HG02943 (cell line): ENCODE data around the gene RGPD3.

ENCODE experiments used
- ATAC-seq: cut with Tn5 transposase; IDR thresholded peaks from one replicate; pipeline ENCODE4 v1.9.1; 2021; ENCODE audit warnings: mild to moderate bottlenecking, low read depth, moderate library complexity; ENCODE audit not compliant: unreplicated experiment

The RGPD3 gene

DNA sequence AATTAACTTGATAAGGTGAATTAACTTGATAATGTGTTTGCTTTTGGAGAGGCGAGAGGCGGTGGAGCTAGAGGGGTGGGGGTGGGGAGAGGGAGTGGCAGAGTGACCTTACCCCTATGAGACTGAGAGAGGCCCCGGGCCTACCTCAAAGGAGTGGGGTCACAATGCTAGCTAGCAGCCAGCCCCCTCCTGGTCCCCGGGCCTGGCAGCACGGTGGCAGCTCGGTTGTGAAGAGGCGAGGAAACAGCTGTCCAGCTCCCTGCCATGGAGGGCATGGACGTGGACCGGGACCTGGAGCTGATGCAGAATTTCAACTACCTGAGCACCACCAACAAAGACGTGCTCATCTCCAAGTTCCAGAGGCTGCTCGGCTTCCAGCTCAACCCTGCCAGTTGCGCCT lies 123.9 kb downstream of the RGPD3 start:
- ATAC-seq, result no peak

DNA sequence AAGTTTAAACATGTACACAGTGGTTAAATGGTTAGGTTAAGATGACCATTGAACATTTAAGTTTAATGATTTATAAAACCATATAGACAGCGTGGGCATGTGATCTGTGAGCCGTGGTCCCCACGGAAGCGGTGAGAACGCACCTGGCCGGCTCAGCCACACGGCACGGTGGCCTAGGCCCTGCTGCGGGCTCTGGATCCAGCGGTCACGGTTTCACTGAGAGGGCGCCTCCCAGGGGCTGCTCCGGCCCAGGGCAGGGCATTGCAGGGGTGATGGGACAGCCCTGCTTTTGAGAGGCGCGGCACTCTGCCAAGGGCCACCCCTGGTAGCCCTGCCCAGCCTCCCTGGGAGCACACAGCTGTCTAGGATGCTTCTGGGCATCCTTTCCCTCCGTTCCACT lies 124.9 kb downstream of the RGPD3 start:
- ATAC-seq, result no peak

DNA sequence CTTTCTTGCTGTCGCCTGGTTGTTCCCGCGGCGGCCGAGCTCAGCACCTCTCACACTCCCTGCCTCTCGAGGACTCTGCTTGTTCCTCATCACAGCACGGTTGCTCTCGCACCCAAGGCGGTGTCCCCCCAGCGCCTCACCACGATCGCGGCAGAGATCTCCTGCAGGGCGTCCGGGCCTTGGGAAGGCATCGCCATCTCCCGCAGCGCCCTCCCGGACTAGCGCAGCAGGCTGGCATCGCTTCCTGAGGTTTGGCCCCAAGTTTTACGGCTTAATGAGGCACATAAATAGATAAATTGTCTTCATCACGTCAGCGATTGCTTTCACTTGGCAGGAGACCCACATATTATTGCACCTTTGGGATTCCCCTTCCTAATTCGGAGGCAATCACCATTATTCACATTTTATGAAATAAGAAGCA lies 125.4 kb downstream of the RGPD3 start:
- ATAC-seq, result no peak

DNA sequence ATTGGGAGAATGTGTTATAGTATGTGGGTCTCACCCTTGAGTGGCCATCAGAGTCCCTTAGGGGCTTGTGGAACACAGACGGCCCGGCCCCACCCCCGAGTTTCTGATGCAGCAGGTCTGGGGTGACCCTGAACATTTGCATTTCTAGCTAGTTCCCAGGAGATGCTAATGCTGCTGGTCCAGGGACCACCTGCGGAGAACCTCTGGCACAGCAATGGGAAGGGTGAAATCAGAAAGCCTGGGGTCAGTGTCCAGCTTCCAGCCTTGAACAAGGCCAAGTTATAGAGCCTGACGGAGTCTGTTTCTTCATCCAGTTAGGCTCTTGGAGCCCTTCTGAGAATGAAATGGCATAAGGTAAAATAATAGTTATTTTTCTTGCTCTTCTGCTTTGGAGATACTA lies 126.5 kb downstream of the RGPD3 start:
- no peak for ATAC-seq
